ENCODE measurements around the gene FOXP1.
A peak's percentile ranks its signal among the peaks of the same experiment; 100 is the strongest.

FOXP1 gene

GRCh38 chr3:71583566-71584393, at the start of gene FOXP1:
Gene FOXP1 (minus strand): TSS chr3:71583728. CDS start chr3:71198381, 385,347 bp downstream.
- DNase-seq (ENCODE audit: low spot score): peak; percentile 85

GRCh38 chr3:71629711-71630110, 46.2 kb upstream of the FOXP1 start:
- DNase-seq (ENCODE audit: low spot score): no peak

- DNase-seq (ENCODE audit: low spot score): no peak
Measured at GRCh38 chr3:71629289-71629688, 45.8 kb upstream of the FOXP1 start.

GRCh38 chr3:71628522-71628921, 45.0 kb upstream of the FOXP1 start:
- DNase-seq (ENCODE audit: low spot score): no peak

- no peak for DNase-seq (ENCODE audit: low spot score)
Measured at GRCh38 chr3:71625676-71626075, 42.1 kb upstream of the FOXP1 start.

- no peak for DNase-seq (ENCODE audit: low spot score)
Measured at GRCh38 chr3:71621825-71622537, 38.5 kb upstream of the FOXP1 start.

GRCh38 chr3:71618538-71618937, 35.0 kb upstream of the FOXP1 start:
- no peak for DNase-seq (ENCODE audit: low spot score)

GRCh38 chr3:71616571-71617021, 33.1 kb upstream of the FOXP1 start:
- DNase-seq (ENCODE audit: low spot score): no peak

- DNase-seq (ENCODE audit: low spot score): no peak
Measured at GRCh38 chr3:71614869-71615268, 31.3 kb upstream of the FOXP1 start.

- DNase-seq (ENCODE audit: low spot score): no peak
Measured at GRCh38 chr3:71614426-71614825, 30.9 kb upstream of the FOXP1 start.

- no peak for DNase-seq (ENCODE audit: low spot score)
Measured at GRCh38 chr3:71611099-71611498, 27.6 kb upstream of the FOXP1 start.

- DNase-seq (ENCODE audit: low spot score): no peak
Measured at GRCh38 chr3:71607364-71607763, 23.8 kb upstream of the FOXP1 start.

GRCh38 chr3:71606582-71606981, 23.1 kb upstream of the FOXP1 start:
- no peak for DNase-seq (ENCODE audit: low spot score)

- DNase-seq (ENCODE audit: low spot score): no peak
Measured at GRCh38 chr3:71602256-71602655, 18.7 kb upstream of the FOXP1 start.

- DNase-seq (ENCODE audit: low spot score): no peak
Measured at GRCh38 chr3:71601811-71602210, 18.3 kb upstream of the FOXP1 start.

GRCh38 chr3:71600646-71601288, 17.2 kb upstream of the FOXP1 start:
- DNase-seq (ENCODE audit: low spot score): no peak

GRCh38 chr3:71599416-71599815, 15.9 kb upstream of the FOXP1 start:
- no peak for DNase-seq (ENCODE audit: low spot score)

GRCh38 chr3:71598292-71598691, 14.8 kb upstream of the FOXP1 start:
- no peak for DNase-seq (ENCODE audit: low spot score)

GRCh38 chr3:71597286-71597685, 13.8 kb upstream of the FOXP1 start:
- DNase-seq (ENCODE audit: low spot score): no peak

GRCh38 chr3:71593106-71593505, 9.6 kb upstream of the FOXP1 start:
- no peak for DNase-seq (ENCODE audit: low spot score)

- no peak for DNase-seq (ENCODE audit: low spot score)
Measured at GRCh38 chr3:71591101-71591500, 7.6 kb upstream of the FOXP1 start.

GRCh38 chr3:71589132-71589531, 5.6 kb upstream of the FOXP1 start:
- DNase-seq (ENCODE audit: low spot score): no peak

- no peak for DNase-seq (ENCODE audit: low spot score)
Measured at GRCh38 chr3:71587958-71588357, 4.4 kb upstream of the FOXP1 start.

Measured in left forelimb (tissue), 1 donor.